Tibial nerve (tissue), 4 donors: ENCODE results near the gene KRT32.

ENCODE experiments used
- CTCF ChIP-seq, 5 experiments: fragments of 200-600 bp in 3 of 5; fragments of 450-650 bp in 2 of 5; sonication (generic) in 3 of 5; IDR thresholded peaks; one replicate each; pipeline ENCODE4 v1.5.1; 2016 to 2019; ENCODE audit warnings: antibody characterized with exemption in 5 of 5, mild to moderate bottlenecking in 3 of 5, moderate library complexity in 2 of 5
- EP300 ChIP-seq, 2 donors: sonication (generic); formaldehyde crosslinking; IDR thresholded peaks; one replicate each; pipeline ENCODE4 v1.6.1; 2017; ENCODE audit warnings: antibody characterized with exemption in 2 of 2, mild to moderate bottlenecking in 1 of 2

GRCh38 chr17:41428591-41429291 is 38.4 kb downstream of the KRT32 start:
- TF ChIP-seq EP300 (IDR thresholded peaks at IDR 0.05) (no peak), CTCF (IDR thresholded peaks at IDR 0.05) (no peak)
